ENCODE data around the gene ITPRID2.
A peak's percentile ranks its signal among the peaks of the same experiment; 100 is the strongest.

ITPRID2 gene

DNA sequence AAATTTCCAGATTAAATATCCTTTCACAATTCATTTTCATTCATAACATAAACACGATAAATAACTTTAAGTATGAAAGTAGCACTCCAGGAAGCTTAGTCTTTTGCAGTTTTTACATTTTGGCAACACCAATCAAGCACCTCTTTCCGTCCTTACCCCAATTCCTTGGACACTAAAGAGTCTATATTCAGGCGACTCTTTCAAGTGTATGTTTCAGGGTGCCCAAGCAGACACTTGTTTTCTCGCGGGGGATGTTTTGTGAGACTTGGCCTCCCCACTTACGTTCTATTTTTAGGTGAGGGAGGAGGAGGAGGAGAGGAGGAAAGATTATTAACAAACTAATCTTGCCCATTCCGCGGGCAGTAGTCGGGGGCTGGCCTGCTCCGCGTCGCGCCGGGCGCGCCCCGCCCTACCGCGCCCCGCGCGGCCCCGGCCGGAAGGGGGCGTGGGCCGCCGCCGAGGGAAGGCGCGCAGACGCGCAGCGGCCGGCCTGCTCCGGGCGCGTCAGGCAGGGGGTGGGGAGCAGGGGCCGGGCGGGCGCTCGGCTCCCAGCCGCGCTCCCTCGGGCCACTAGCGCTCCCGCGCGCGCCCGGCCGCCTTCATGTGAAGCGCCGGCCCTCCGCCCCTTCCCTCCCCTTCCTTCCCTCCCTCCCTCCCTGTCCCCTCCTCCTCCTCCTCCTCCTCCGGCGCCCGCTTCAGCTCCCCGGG, at the start of gene ITPRID2:
Gene ITPRID2 (plus strand): TSS at position 473 of the 708 bp plus-strand sequence. CDS start 337 bp downstream, outside the sequence.
- peaks cover 16% of the 10 kb centered on the region for H3K4me1 ChIP-seq (ENCODE audit: low read length)
- H3K4me2 ChIP-seq (ENCODE audit: low read length): peak within 1 kb of the TSS; percentile 95
- H3K27me3 ChIP-seq (ENCODE audit: low read depth, low read length): peaks cover 10% of the 10 kb centered on the region
- H3K9me3 ChIP-seq (ENCODE audit: insufficient read depth, low read length): no peaks in the 10 kb centered on the region
- H3K36me3 ChIP-seq (replicated peaks; ENCODE audit: low read depth, low read length): peaks cover 18% of the 10 kb centered on the region
- H3K27ac ChIP-seq (ENCODE audit: low read length): peak within 1 kb of the TSS; percentile 47
- peak within 1 kb of the TSS; percentile 84 for H3K9ac ChIP-seq (ENCODE audit: low read length)
- peaks cover 13% of the 10 kb centered on the region for H3K79me2 ChIP-seq (ENCODE audit: low read length)
- TF ChIP-seq, protein P1, sequence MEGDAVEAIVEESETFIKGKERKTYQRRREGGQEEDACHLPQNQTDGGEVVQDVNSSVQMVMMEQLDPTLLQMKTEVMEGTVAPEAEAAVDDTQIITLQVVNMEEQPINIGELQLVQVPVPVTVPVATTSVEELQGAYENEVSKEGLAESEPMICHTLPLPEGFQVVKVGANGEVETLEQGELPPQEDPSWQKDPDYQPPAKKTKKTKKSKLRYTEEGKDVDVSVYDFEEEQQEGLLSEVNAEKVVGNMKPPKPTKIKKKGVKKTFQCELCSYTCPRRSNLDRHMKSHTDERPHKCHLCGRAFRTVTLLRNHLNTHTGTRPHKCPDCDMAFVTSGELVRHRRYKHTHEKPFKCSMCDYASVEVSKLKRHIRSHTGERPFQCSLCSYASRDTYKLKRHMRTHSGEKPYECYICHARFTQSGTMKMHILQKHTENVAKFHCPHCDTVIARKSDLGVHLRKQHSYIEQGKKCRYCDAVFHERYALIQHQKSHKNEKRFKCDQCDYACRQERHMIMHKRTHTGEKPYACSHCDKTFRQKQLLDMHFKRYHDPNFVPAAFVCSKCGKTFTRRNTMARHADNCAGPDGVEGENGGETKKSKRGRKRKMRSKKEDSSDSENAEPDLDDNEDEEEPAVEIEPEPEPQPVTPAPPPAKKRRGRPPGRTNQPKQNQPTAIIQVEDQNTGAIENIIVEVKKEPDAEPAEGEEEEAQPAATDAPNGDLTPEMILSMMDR (IDR thresholded peaks at IDR 0.05; ENCODE audit: low read depth, low read length): no peak
- TF ChIP-seq EZH2phosphoT487 (IDR thresholded peaks at IDR 0.05; ENCODE audit: low read depth): no peak
- peak within 1 kb of the TSS; percentile 100 for H2AFZ ChIP-seq (ENCODE audit: low read depth, low read length)
- no peaks in the 10 kb centered on the region for H4K20me1 ChIP-seq (ENCODE audit: insufficient read depth, low read length)
- H3K4me3 ChIP-seq (ENCODE audit: low read length): peak within 1 kb of the TSS; percentile 92

DNA sequence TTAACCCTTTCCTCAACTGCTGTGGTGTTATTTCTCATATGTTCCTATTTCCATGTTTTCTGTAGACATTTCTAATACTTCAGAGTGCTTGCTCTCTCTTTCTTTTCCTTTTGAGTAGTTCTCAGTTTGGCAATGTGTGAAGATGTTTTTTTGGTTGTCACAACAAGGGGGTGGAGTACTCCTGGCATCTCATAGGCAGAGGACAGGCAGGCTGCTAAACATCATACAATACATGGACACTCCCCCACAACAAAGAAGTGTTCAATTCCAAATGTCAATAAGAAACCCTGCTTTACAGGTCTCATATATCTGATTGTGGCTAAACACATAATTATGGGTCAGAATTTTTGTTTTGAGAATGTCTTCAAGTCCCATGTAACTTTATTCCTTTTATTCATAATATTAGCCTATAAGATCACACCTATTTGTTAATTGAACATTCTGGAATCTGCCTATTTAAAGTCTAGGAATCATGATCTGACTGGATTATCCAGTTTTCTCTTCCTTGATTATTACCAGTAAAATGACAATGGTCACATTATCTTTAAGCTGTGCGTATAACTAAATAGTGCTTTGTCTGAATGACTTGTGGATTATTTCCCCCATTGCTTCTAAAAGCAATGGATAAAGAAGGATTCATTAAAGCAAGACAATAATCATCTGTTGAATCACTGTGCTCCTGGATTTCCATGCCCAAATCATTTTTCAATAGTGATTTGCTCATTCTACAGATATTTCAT, 46.8 kb upstream of the ITPRID2 start:
- H3K36me3 ChIP-seq (replicated peaks; ENCODE audit: low read depth, low read length): no peaks in the 10 kb centered on the region
- no peak for TF ChIP-seq EZH2phosphoT487 (IDR thresholded peaks at IDR 0.05; ENCODE audit: low read depth)
- TF ChIP-seq, protein P1 (IDR thresholded peaks at IDR 0.05; ENCODE audit: low read depth, low read length): no peak
- no peaks in the 10 kb centered on the region; the same call in 1 of the 2 replicates for H3K27me3 ChIP-seq (ENCODE audit: low read depth, low read length)
- H3K27ac ChIP-seq (ENCODE audit: low read length): no peak overlapping the region
- no peaks in the 10 kb centered on the region for H3K79me2 ChIP-seq (ENCODE audit: low read length)
- H4K20me1 ChIP-seq (ENCODE audit: insufficient read depth, low read length): no peaks in the 10 kb centered on the region
- H3K4me2 ChIP-seq (ENCODE audit: low read length): no peak overlapping the region
- H3K4me3 ChIP-seq (ENCODE audit: low read length): no peak overlapping the region
- no peaks in the 10 kb centered on the region for H3K9me3 ChIP-seq (ENCODE audit: insufficient read depth, low read length)
- H2AFZ ChIP-seq (ENCODE audit: low read depth, low read length): no peak overlapping the region
- H3K4me1 ChIP-seq (ENCODE audit: low read length): peaks cover 14% of the 10 kb centered on the region
- no peak overlapping the region for H3K9ac ChIP-seq (ENCODE audit: low read length)

DNA sequence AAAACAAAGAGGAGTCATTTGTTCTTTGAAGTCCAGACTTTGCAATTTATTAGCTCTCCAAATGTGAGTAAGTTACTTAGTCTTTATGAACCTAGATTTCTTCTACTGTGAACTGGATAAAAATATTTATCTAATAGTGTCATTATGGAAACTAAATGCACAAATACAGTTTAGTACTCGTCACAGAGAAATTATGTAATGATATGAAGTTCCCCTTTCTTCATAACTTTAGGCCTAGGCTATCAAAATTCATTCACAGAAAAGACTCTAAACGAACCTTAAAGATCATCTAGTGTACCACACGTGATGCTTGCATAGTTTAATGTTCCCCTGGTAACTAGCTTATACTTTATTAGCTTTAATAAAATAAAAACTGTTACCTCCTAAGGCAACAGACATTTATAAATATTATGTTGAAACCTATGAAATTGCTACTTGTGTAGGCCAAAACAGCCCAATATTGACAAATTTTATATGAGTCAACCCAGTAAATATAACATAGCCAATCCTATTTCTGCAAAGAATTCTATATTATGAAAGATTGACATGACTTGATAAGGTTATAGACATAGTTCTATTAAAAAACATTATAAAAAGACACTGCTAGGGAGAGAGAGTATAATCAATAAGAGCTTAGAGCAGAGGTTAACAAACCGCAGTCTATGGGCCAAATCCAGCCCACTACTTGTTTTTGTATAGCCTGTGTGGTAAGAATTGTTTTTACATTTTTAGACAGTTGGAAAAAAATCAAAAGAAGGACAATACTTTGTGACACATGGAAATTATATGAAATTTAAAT, 44.9 kb upstream of the ITPRID2 start:
- no peak for TF ChIP-seq EZH2phosphoT487 (IDR thresholded peaks at IDR 0.05; ENCODE audit: low read depth)
- TF ChIP-seq, protein P1 (IDR thresholded peaks at IDR 0.05; ENCODE audit: low read depth, low read length): no peak
- peaks cover 33% of the 10 kb centered on the region for H3K4me1 ChIP-seq (ENCODE audit: low read length)
- no peaks in the 10 kb centered on the region for H3K9me3 ChIP-seq (ENCODE audit: insufficient read depth, low read length)
- H4K20me1 ChIP-seq (ENCODE audit: insufficient read depth, low read length): no peaks in the 10 kb centered on the region
- H2AFZ ChIP-seq (ENCODE audit: low read depth, low read length): no peak overlapping the region
- H3K36me3 ChIP-seq (replicated peaks; ENCODE audit: low read depth, low read length): no peaks in the 10 kb centered on the region
- H3K79me2 ChIP-seq (ENCODE audit: low read length): no peaks in the 10 kb centered on the region
- no peak overlapping the region for H3K4me3 ChIP-seq (ENCODE audit: low read length)
- no peak overlapping the region for H3K27ac ChIP-seq (ENCODE audit: low read length)
- no peak overlapping the region for H3K4me2 ChIP-seq (ENCODE audit: low read length)
- no peak overlapping the region for H3K9ac ChIP-seq (ENCODE audit: low read length)
- no peaks in the 10 kb centered on the region; the same call in 1 of the 2 replicates for H3K27me3 ChIP-seq (ENCODE audit: low read depth, low read length)
